ENCODE data around the gene SERTM1.

- TF ChIP-seq EZH2 (IDR thresholded peaks at IDR 0.05; ENCODE audit: insufficient read depth, poor library complexity, severe bottlenecking) (no peak), EZH2phosphoT487 (IDR thresholded peaks at IDR 0.05; ENCODE audit: insufficient read depth, low read depth) (no peak)
Observed at GRCh38 chr13:36712290-36712689, 38.5 kb downstream of the SERTM1 start.

All from GM23248 (cell line).